SK-N-SH (cell line): ENCODE measurements around the gene KCTD15. TPM values are rescaled to one million over a fixed set of nuclear protein-coding genes. Genes with fewer than 3 reads are reported as not detected.

ENCODE experiments used
- CTCF ChIA-PET: fragments of 300-600, 350-600 bp; formaldehyde crosslinking; extraction: SDS; loops from one replicate; lab custom pipeline; 2021; lab: Yijun Ruan, JAX
- POLR2A ChIA-PET: fragments of 350-600 bp; sonication (Branson Sonifier 250); formaldehyde crosslinking; extraction: SDS; loops from one replicate; lab custom pipeline; 2020; ENCODE audit warnings: antibody characterized with exemption, inconsistent platforms; lab: Yijun Ruan, JAX
- DNase-seq: peaks from one replicate; pipeline ENCODE4 v3.0.0; 2012
- H2AFZ ChIP-seq: fragments of 200-600 bp; sonication (generic); 2 replicates; pipeline ENCODE4 v1.8.1; 2016; ENCODE audit warnings: antibody characterized with exemption, mild to moderate bottlenecking, low read depth
- H3F3A ChIP-seq: fragments of 200-600 bp; sonication (generic); replicated peaks from 2 replicates; pipeline ENCODE3; 2016; ENCODE audit warnings: antibody characterized with exemption, mild to moderate bottlenecking; ENCODE audit not compliant: insufficient read depth
- H3K27ac ChIP-seq, 2 experiments: fragments of 200-500 bp in 1 of 2; fragments of 200-600 bp in 1 of 2; sonication (Bioruptor generic) in 1 of 2; sonication (generic), shearing (Covaris generic) in 1 of 2; 2 replicates each; pipeline versions ENCODE4 v1.5.1 to v1.6.1; 2014 to 2016; ENCODE audit warnings: low read depth in 2 of 2, inconsistent platforms in 1 of 2, low read length in 1 of 2, mild to moderate bottlenecking in 1 of 2, mixed read lengths in 1 of 2
- H3K27me3 ChIP-seq: fragments of 200-600 bp; sonication (generic), shearing (Covaris generic); 2 replicates; pipeline ENCODE4 v1.6.1; 2016; ENCODE audit warnings: mixed run types; ENCODE audit not compliant: insufficient read depth
- H3K36me3 ChIP-seq, 2 experiments: fragments of 200-500 bp in 1 of 2; fragments of 200-600 bp in 1 of 2; sonication (Bioruptor generic) in 1 of 2; sonication (generic) in 1 of 2; replicated peaks in 1 of 2; 2 replicates each; pipeline versions ENCODE3 to v1.5.1; 2014 to 2016; ENCODE audit warnings: low read length in 1 of 2, mild to moderate bottlenecking in 1 of 2; ENCODE audit not compliant: insufficient read depth in 2 of 2, control insufficient read depth in 1 of 2
- H3K4me1 ChIP-seq, 2 experiments: fragments of 200-500 bp in 1 of 2; fragments of 200-600 bp in 1 of 2; sonication (Bioruptor generic) in 1 of 2; sonication (generic), shearing (Covaris generic) in 1 of 2; 2 replicates each; pipeline versions ENCODE4 v1.5.1 to v1.6.1; 2014 to 2016; ENCODE audit warnings: low read depth in 1 of 2, low read length in 1 of 2, mixed run types in 1 of 2; ENCODE audit not compliant: insufficient read depth in 2 of 2, control insufficient read depth in 1 of 2
- H3K4me2 ChIP-seq: fragments of 200-600 bp; sonication (generic), shearing (Covaris generic); 2 replicates; pipeline ENCODE4 v1.6.1; 2017; ENCODE audit warnings: mixed run types
- H3K4me3 ChIP-seq, 2 experiments: fragments of 200-500 bp in 1 of 2; fragments of 200-600 bp in 1 of 2; sonication (Bioruptor generic) in 1 of 2; sonication (generic), shearing (Covaris generic) in 1 of 2; 2 replicates each; pipeline versions ENCODE4 v1.5.1 to v1.8.1; 2014 to 2016; ENCODE audit warnings: low read depth in 2 of 2, inconsistent platforms in 1 of 2, low read length in 1 of 2, mild to moderate bottlenecking in 1 of 2, mixed read lengths in 1 of 2, moderate library complexity in 1 of 2
- H3K79me2 ChIP-seq: fragments of 200-600 bp; sonication (generic); 2 replicates; pipeline ENCODE4 v1.8.1; 2017; ENCODE audit warnings: mild to moderate bottlenecking; ENCODE audit not compliant: insufficient read depth
- H3K9ac ChIP-seq: fragments of 200-600 bp; sonication (generic); 2 replicates; pipeline ENCODE4 v1.6.1; 2017; ENCODE audit warnings: mixed run types
- H3K9me2 ChIP-seq: fragments of 200-600 bp; sonication (generic); 2 replicates; pipeline ENCODE4 v1.6.1; 2017; ENCODE audit warnings: mixed run types
- H3K9me3 ChIP-seq: fragments of 200-600 bp; sonication (generic); 2 replicates; pipeline ENCODE4 v1.6.1; 2017; ENCODE audit warnings: mixed run types, mild to moderate bottlenecking, moderate library complexity
- H4K20me1 ChIP-seq: fragments of 200-600 bp; sonication (generic); 2 replicates; pipeline ENCODE4 v1.6.1; 2017; ENCODE audit warnings: mild to moderate bottlenecking, mixed run types; ENCODE audit not compliant: insufficient read depth
- CHD2 ChIP-seq: fragments of 150-350 bp; IDR thresholded peaks from 2 replicates; pipeline ENCODE4 v1.6.1; 2018; ENCODE audit warnings: low read length; ENCODE audit not compliant: partially characterized antibody
- CTCF ChIP-seq: fragments of 200-600 bp; sonication (generic); IDR thresholded peaks from 2 replicates; pipeline ENCODE4 v1.6.1; 2017; ENCODE audit warnings: antibody characterized with exemption, mild to moderate bottlenecking, moderate library complexity
- ELF1 ChIP-seq: IDR thresholded peaks from 2 replicates; pipeline ENCODE4 v1.4.0; 2012
- EP300 ChIP-seq, 2 experiments: IDR thresholded peaks; 2 replicates each; pipeline versions ENCODE4 v1.4.0 to v1.6.1; 2012; ENCODE audit warnings: borderline replicate concordance in 1 of 2, low read depth in 1 of 2, low read length in 1 of 2
- FOXM1 ChIP-seq: IDR thresholded peaks from 2 replicates; pipeline ENCODE4 v1.4.0; 2012; ENCODE audit warnings: low read depth, mild to moderate bottlenecking
- GABPA ChIP-seq: IDR thresholded peaks from 2 replicates; pipeline ENCODE4 v1.4.0; 2012; ENCODE audit warnings: low read depth, mild to moderate bottlenecking
- GATA2 ChIP-seq: sonication (generic); formaldehyde crosslinking; IDR thresholded peaks from 2 replicates; pipeline ENCODE4 v1.5.0; 2020; ENCODE audit warnings: mild to moderate bottlenecking, missing genetic modification reagents
- MAX ChIP-seq: IDR thresholded peaks from 2 replicates; pipeline ENCODE4 v1.4.0; 2012; ENCODE audit warnings: low read depth
- MEF2A ChIP-seq: IDR thresholded peaks from 2 replicates; pipeline ENCODE4 v1.4.0; 2012; ENCODE audit warnings: low read depth, borderline replicate concordance
- MXI1 ChIP-seq: IDR thresholded peaks from 2 replicates; pipeline ENCODE4 v1.6.1; 2012; ENCODE audit warnings: mild to moderate bottlenecking, low read depth, low read length, improper control_type of control experiment
- NRF1 ChIP-seq: IDR thresholded peaks from 2 replicates; pipeline ENCODE4 v1.6.1; 2012; ENCODE audit warnings: low read depth, mild to moderate bottlenecking, low read length
- RAD21 ChIP-seq: IDR thresholded peaks from 2 replicates; pipeline ENCODE4 v1.6.1; 2012; ENCODE audit warnings: mild to moderate bottlenecking, low read length
- RCOR1 ChIP-seq: fragments of 150-350 bp; IDR thresholded peaks from 2 replicates; pipeline ENCODE4 v1.6.1; 2017; ENCODE audit warnings: antibody characterized with exemption, low read length
- REST ChIP-seq: IDR thresholded peaks from 2 replicates; pipeline ENCODE4 v1.6.1; 2012; ENCODE audit warnings: mild to moderate bottlenecking, low read depth, low read length, moderate library complexity
- RFX5 ChIP-seq: IDR thresholded peaks from 2 replicates; pipeline ENCODE4 v1.6.1; 2012; ENCODE audit warnings: mild to moderate bottlenecking, improper control_type of control experiment, low read length
- RXRA ChIP-seq: IDR thresholded peaks from 2 replicates; pipeline ENCODE4 v1.4.0; 2012; ENCODE audit warnings: low read depth, mild to moderate bottlenecking, borderline replicate concordance
- SIN3A ChIP-seq: IDR thresholded peaks from 2 replicates; pipeline ENCODE4 v1.6.1; 2012; ENCODE audit warnings: low read depth, mild to moderate bottlenecking, low read length, moderate library complexity, borderline replicate concordance
- SMC3 ChIP-seq: IDR thresholded peaks from 2 replicates; pipeline ENCODE4 v1.6.1; 2012; ENCODE audit warnings: low read depth, low read length, improper control_type of control experiment
- TCF12 ChIP-seq: IDR thresholded peaks from 2 replicates; pipeline ENCODE4 v1.4.0; 2012
- USF1 ChIP-seq: IDR thresholded peaks from 2 replicates; pipeline ENCODE4 v1.4.0; 2012; ENCODE audit warnings: low read depth, borderline replicate concordance
- WGBS: methylation state at CpG from one replicate; pipeline ENCODE4 v1.1.6; 2017; ENCODE audit warnings: low lambda C conversion rate; 5-methylcytosine and 5-hydroxymethylcytosine counted together
- polyA plus RNA-seq, 3 experiments: library from polyadenylated mRNA; depleted of rRNA; stranded (reverse); fragments of >200 nt; gene quantifications; 2 replicates each; pipeline ENCODE4 v1.2.3, GENCODE V29; 2012

Gene KCTD15
- polyA plus RNA-seq, 1 of the 3 experiments (the other 2 are of a cell fraction), result 15.5 TPM

- peak; percentile 55 for DNase-seq
- POLR2A ChIA-PET, result interaction anchor here (1.7 kb wide), 1 partner anchor 18 kb away, joined by 6 read pairs; the partner anchor contains the start of gene KCTD15
Measured at GRCh38 chr19:33815380-33816340, 19.0 kb downstream of the KCTD15 start.

GRCh38 chr19:33818411-33818810, 21.7 kb downstream of the KCTD15 start:
- 68% methylated on average over 4 of the region's 4 CpGs for WGBS
- no peak for TF ChIP-seq RFX5
- TF ChIP-seq NRF1, result no peak
- no peak for TF ChIP-seq CTCF
- no peak for TF ChIP-seq RAD21
- TF ChIP-seq TCF12, result no peak
- no peak for TF ChIP-seq GATA2
- no peak for TF ChIP-seq SIN3A
- no peak for TF ChIP-seq ELF1
- no peak for TF ChIP-seq REST
- TF ChIP-seq MEF2A, result no peak
- TF ChIP-seq GABPA, result no peak
- no peak for TF ChIP-seq SMC3
- TF ChIP-seq EP300 (IDR thresholded peaks at IDR 0.05; ENCODE audit: borderline replicate concordance in 1 of 2, low read depth in 1 of 2, low read length in 1 of 2), result no peak
- TF ChIP-seq FOXM1, result no peak

More at GRCh38 chr19:33815380-33816340, 19.0 kb downstream of the KCTD15 start:
- WGBS, result 77% methylated on average over 15 of the region's 15 CpGs
- Histone ChIP-seq H3K9me2 (no peaks in the 10 kb centered on the region), H3K9me3 (no peaks in the 10 kb centered on the region), H3K4me3 (no peak overlapping the region), H3K27ac (peak overlapping the region in 1 of 2 experiments; percentile 92; a peak in 2 of 4 replicates), H3F3A (peaks cover 5% of the 10 kb centered on the region), H2AFZ (no peak overlapping the region), H3K9ac (no peak overlapping the region), H3K36me3 (no peaks in the 10 kb centered on the region), H3K27me3 (no peaks in the 10 kb centered on the region), H3K4me1 (peaks cover 0 to 42% of the 10 kb centered on the region in 2 experiments; a peak in 2 of 4 replicates), H3K4me2 (no peak overlapping the region), H3K79me2 (no peaks in the 10 kb centered on the region), H4K20me1 (no peaks in the 10 kb centered on the region)
- TF ChIP-seq RCOR1, result peak; percentile 47; the same call in 1 of the 2 replicates
- TF ChIP-seq GATA2, result 0 out of 2 replicates have a peak, but pooled peaks have one; percentile 9
- no peak for TF ChIP-seq USF1
- TF ChIP-seq MXI1, result no peak
- peak in 1 of 2 experiments; percentile 34; a peak in 1 of 4 replicates for TF ChIP-seq EP300 (IDR thresholded peaks at IDR 0.05; ENCODE audit: borderline replicate concordance in 1 of 2, low read depth in 1 of 2, low read length in 1 of 2)
- no peak for TF ChIP-seq MAX
- TF ChIP-seq RXRA, result no peak
- no peak for TF ChIP-seq CHD2
- CTCF ChIA-PET, result interaction anchor here (1.0 to 4.4 kb wide), 4 partner anchors 20 to 226 kb away, joined by 3 to 40 read pairs (median 4); partner anchors contain the start of gene KCTD15

More at GRCh38 chr19:33818411-33818810, 21.7 kb downstream of the KCTD15 start:
- peaks cover 5% of the 10 kb centered on the region for H3F3A ChIP-seq
- no peak overlapping the region for H3K4me3 ChIP-seq
- no peaks in the 10 kb centered on the region for H3K9me2 ChIP-seq
- peaks cover 0 to 25% of the 10 kb centered on the region in 2 experiments; a peak in 2 of 4 replicates for H3K4me1 ChIP-seq
- CTCF ChIA-PET, result interaction anchor here (0.8 to 2.8 kb wide), 5 partner anchors 24 to 388 kb away, joined by 3 to 7 read pairs (median 5); no protein-coding TSS in a partner anchor
- H3K9ac ChIP-seq, result no peak overlapping the region
- H3K9me3 ChIP-seq, result no peaks in the 10 kb centered on the region
- no peaks in the 10 kb centered on the region for H3K36me3 ChIP-seq
- POLR2A ChIA-PET, result interaction anchor here (0.9 to 1.1 kb wide), 2 partner anchors 44 to 51 kb away, joined by 4 to 5 read pairs; no protein-coding TSS in a partner anchor
- no peaks in the 10 kb centered on the region for H4K20me1 ChIP-seq
- no peak overlapping the region for H2AFZ ChIP-seq
- peak; percentile 22 for DNase-seq
- H3K79me2 ChIP-seq, result no peaks in the 10 kb centered on the region
- H3K4me2 ChIP-seq, result no peak overlapping the region
- no peak overlapping the region for H3K27ac ChIP-seq
- no peaks in the 10 kb centered on the region for H3K27me3 ChIP-seq
